DOHH2 (cell line): ENCODE measurements around the gene SOWAHC.

Experiments
- H3F3A ChIP-seq: fragments of 200-600 bp; sonication (generic), shearing (Covaris generic); 2 replicates; pipeline ENCODE4 v1.6.0; 2016; ENCODE audit warnings: antibody characterized with exemption, mild to moderate bottlenecking; ENCODE audit not compliant: control insufficient read depth, insufficient read depth
- H3K27ac ChIP-seq: fragments of 200-600 bp; sonication (generic); 2 replicates; pipeline ENCODE4 v1.5.1; 2014; ENCODE audit warnings: low read depth, mild to moderate bottlenecking, low read length, moderate library complexity
- H3K27me3 ChIP-seq: fragments of 200-600 bp; sonication (generic); 2 replicates; pipeline ENCODE4 v1.6.1; 2014; ENCODE audit warnings: mild to moderate bottlenecking, low read length, mixed read lengths; ENCODE audit not compliant: control insufficient read depth
- H3K36me3 ChIP-seq: fragments of 200-600 bp; sonication (generic); 2 replicates; pipeline ENCODE4 v1.6.1; 2014; ENCODE audit warnings: mild to moderate bottlenecking, low read length, moderate library complexity, mixed read lengths; ENCODE audit not compliant: control insufficient read depth
- H3K4me1 ChIP-seq: fragments of 200-600 bp; sonication (generic); 2 replicates; pipeline ENCODE4 v1.6.1; 2014; ENCODE audit warnings: mild to moderate bottlenecking, low read length, mixed read lengths; ENCODE audit not compliant: control insufficient read depth
- H3K4me2 ChIP-seq: fragments of 200-600 bp; sonication (generic); 2 replicates; pipeline ENCODE4 v1.6.0; 2014; ENCODE audit warnings: mild to moderate bottlenecking, low read length, moderate library complexity
- H3K4me3 ChIP-seq: fragments of 200-600 bp; sonication (generic); 2 replicates; pipeline ENCODE4 v1.5.1; 2014; ENCODE audit warnings: mild to moderate bottlenecking, low read length, mixed read lengths
- H3K79me2 ChIP-seq: fragments of 200-600 bp; sonication (generic); 2 replicates; pipeline ENCODE4 v1.6.1; 2014; ENCODE audit warnings: mild to moderate bottlenecking, low read length, mixed read lengths; ENCODE audit not compliant: control insufficient read depth
- H3K9me2 ChIP-seq: fragments of 200-600 bp; sonication (generic); replicated peaks from 2 replicates; pipeline ENCODE4 v1.6.1; 2014; ENCODE audit warnings: mild to moderate bottlenecking, low read length, mixed read lengths; ENCODE audit not compliant: control insufficient read depth
- H3K9me3 ChIP-seq: fragments of 200-600 bp; sonication (generic); 2 replicates; pipeline ENCODE4 v1.6.1; 2014; ENCODE audit warnings: antibody characterized with exemption, low read length, mixed read lengths; ENCODE audit not compliant: control insufficient read depth, insufficient read depth
- H4K20me1 ChIP-seq: fragments of 200-600 bp; sonication (generic); 2 replicates; pipeline ENCODE4 v1.6.0; 2014; ENCODE audit warnings: low read depth, mild to moderate bottlenecking, antibody characterized with exemption, low read length, moderate library complexity; ENCODE audit not compliant: control insufficient read depth, insufficient read depth
- EZH2phosphoT487 ChIP-seq: fragments of 200-600 bp; sonication (generic); IDR thresholded peaks from 2 replicates; pipeline ENCODE4 v1.6.1; 2017; ENCODE audit warnings: borderline replicate concordance, mild to moderate bottlenecking, antibody characterized with exemption, low read length, moderate library complexity, mixed read lengths
- TF ChIP-seq, protein P1 (sequence below): fragments of 200-600 bp; sonication (generic); IDR thresholded peaks from one replicate; pipeline ENCODE4 v1.5.1; 2014; ENCODE audit warnings: antibody characterized with exemption, mild to moderate bottlenecking, low read depth, low read length; ENCODE audit not compliant: poor library complexity, severe bottlenecking

SOWAHC gene

DNA sequence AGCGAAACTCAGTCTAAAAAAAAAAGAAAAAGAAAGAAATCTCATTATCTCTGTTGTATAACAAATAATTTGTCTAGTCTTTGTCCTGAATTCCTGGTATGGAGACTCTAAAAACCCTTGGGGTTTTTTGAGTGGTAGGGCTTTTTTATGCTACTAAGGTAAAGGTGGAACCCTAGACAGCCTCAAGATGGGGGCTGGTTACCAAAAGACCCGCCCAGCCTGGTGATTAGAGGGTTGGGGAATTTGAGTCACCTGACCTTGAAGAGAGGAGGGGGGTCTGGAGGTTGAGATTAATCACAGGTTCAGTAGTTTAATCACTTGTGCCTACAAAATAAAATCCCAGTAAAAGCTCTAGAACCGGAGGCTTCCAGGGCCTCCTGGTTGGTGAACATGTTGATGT, 17.6 kb downstream of the SOWAHC start:
- Histone ChIP-seq H3K79me2 (no peaks in the 10 kb centered on the region), H3F3A (no peaks in the 10 kb centered on the region), H3K27me3 (no peaks in the 10 kb centered on the region), H3K9me2 (no peaks in the 10 kb centered on the region), H3K4me3 (no peak overlapping the region), H4K20me1 (no peaks in the 10 kb centered on the region), H3K27ac (no peak overlapping the region), H3K9me3 (no peaks in the 10 kb centered on the region), H3K36me3 (no peaks in the 10 kb centered on the region), H3K4me1 (no peaks in the 10 kb centered on the region), H3K4me2 (no peak overlapping the region)
- TF ChIP-seq, protein P1, sequence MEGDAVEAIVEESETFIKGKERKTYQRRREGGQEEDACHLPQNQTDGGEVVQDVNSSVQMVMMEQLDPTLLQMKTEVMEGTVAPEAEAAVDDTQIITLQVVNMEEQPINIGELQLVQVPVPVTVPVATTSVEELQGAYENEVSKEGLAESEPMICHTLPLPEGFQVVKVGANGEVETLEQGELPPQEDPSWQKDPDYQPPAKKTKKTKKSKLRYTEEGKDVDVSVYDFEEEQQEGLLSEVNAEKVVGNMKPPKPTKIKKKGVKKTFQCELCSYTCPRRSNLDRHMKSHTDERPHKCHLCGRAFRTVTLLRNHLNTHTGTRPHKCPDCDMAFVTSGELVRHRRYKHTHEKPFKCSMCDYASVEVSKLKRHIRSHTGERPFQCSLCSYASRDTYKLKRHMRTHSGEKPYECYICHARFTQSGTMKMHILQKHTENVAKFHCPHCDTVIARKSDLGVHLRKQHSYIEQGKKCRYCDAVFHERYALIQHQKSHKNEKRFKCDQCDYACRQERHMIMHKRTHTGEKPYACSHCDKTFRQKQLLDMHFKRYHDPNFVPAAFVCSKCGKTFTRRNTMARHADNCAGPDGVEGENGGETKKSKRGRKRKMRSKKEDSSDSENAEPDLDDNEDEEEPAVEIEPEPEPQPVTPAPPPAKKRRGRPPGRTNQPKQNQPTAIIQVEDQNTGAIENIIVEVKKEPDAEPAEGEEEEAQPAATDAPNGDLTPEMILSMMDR: no peak
- no peak for TF ChIP-seq EZH2phosphoT487

DNA sequence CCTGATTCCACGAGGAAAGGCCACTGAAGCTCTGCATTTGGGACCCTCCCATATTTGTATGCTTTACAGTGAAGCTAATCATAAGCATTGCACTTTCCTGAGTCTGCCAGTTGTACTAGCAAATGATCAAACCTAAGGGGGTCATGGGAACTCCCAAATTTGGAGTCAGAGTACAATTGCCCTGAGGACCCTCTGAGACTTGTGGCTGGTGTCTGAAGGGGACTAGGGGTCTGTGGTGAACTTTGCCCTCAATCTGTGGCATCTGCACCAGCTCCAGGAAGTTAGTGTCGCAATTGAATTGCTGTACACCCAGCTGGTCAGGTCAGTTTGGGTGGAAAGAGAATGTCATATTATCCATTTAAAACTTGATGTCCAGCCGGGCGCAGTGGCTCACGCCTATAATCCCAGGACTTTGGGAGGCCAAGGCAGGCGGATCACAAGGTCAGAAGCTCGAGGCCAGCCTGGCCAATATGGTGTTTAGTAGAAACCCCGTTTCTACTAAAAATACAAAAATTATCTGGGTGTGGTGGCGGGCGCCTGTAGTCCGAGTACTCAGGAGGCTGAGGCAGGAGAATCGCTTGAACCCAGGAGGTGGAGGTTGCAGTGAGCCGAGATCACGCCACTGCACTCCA, 18.1 kb downstream of the SOWAHC start:
- H3K4me3 ChIP-seq: no peak overlapping the region
- TF ChIP-seq, protein P1: no peak
- TF ChIP-seq EZH2phosphoT487: no peak
- no peaks in the 10 kb centered on the region for H3K9me3 ChIP-seq
- no peaks in the 10 kb centered on the region for H3K27me3 ChIP-seq
- no peak overlapping the region for H3K4me2 ChIP-seq
- H3F3A ChIP-seq: no peaks in the 10 kb centered on the region
- H3K27ac ChIP-seq: no peak overlapping the region
- H4K20me1 ChIP-seq: no peaks in the 10 kb centered on the region
- H3K4me1 ChIP-seq: no peaks in the 10 kb centered on the region
- no peaks in the 10 kb centered on the region for H3K79me2 ChIP-seq
- no peaks in the 10 kb centered on the region for H3K36me3 ChIP-seq
- H3K9me2 ChIP-seq: no peaks in the 10 kb centered on the region

DNA sequence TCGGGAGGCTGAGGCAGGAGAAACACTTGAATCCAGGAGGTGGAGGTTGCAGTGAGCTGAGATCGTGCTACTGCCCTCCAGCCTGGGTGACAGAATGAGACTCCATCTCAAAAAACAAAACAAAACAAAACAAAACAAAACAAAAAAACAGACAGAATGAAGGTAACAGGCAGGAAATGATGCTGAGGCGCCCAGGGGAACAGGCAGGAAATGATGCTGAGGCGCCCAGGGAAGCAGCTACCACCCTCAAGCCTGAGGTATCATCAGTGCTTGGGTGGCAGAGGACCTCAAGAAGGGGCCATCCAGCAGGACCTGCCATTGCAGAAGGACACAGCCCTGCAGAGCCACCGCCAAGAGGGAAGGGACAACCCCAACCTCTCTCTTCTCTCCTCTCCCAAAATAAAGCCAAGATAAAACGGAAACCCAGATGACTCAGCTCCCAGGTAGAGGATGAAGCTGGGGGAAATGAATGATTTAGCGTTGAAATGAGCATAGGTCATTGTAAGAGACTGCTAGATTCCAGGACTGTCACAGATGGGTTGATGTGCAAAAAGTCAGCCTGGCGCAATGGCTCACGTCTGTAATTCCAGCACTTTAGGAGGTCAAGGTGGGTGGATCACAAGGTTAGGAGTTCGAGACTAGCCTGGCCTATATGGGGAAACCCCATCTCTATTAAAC, 19.3 kb downstream of the SOWAHC start:
- H3K79me2 ChIP-seq: no peaks in the 10 kb centered on the region
- H3K27ac ChIP-seq: no peak overlapping the region
- no peak overlapping the region for H3K4me2 ChIP-seq
- no peaks in the 10 kb centered on the region for H3K9me2 ChIP-seq
- no peak for TF ChIP-seq EZH2phosphoT487
- TF ChIP-seq, protein P1: no peak
- no peaks in the 10 kb centered on the region for H3K27me3 ChIP-seq
- no peak overlapping the region for H3K4me3 ChIP-seq
- H3K4me1 ChIP-seq: no peaks in the 10 kb centered on the region
- no peaks in the 10 kb centered on the region for H3K9me3 ChIP-seq
- no peaks in the 10 kb centered on the region for H4K20me1 ChIP-seq
- no peaks in the 10 kb centered on the region for H3F3A ChIP-seq
- no peaks in the 10 kb centered on the region for H3K36me3 ChIP-seq
